Measurements from ENCODE around the gene TMEM167A.

DNA sequence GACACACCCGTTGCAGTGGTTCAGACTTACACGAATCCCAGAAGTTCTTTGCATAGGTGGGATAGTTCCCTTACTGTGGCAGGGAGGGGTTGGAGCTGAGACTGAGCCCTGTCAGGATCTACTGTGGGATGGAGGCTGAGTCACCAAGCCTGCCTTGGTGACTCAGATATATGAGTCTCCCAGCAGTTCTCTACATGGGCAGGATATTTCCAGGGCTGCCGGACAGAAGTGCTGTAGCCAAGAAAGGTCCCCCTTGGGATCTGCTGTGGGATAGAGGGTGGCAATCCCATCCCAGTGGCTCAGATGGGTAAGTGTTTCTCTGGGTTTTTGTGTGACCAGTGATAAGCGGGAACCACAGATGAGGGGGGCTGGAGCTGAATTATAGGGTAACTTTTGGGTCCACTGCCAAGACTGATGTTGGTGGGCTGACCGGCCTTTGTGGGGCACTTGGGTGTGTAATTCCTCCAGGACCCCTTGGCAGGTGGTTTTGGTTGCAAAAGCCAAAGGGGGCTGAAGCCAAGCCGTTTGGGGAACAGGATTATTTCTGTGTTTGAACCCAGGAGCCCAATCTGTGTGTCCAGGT lies 18.9 kb upstream of the TMEM167A start:
- TF ChIP-seq CTCF (IDR thresholded peaks at IDR 0.05), result no peak
- no peak for TF ChIP-seq POLR2A (IDR thresholded peaks at IDR 0.05)
- no peak for TF ChIP-seq EP300 (IDR thresholded peaks at IDR 0.05)
- no peak for TF ChIP-seq POLR2AphosphoS5 (IDR thresholded peaks at IDR 0.05)

Measured in stomach (tissue), 4 donors.